Measurements from ENCODE around the gene KAT2A.

The KAT2A gene

GRCh38 chr17:42129109-42129837, 8.1 kb upstream of the KAT2A start:
- Histone ChIP-seq H4K5ac (ENCODE audit: low read length) (no peak overlapping the region), H3K18ac (ENCODE audit: low read length) (no peak overlapping the region), H2BK120ac (ENCODE audit: low read depth, low read length) (no peak overlapping the region), H3K4ac (ENCODE audit: low read depth, low read length) (no peak overlapping the region), H3K27me3 (ENCODE audit: insufficient read depth, low read length, poor library complexity) (no peaks in the 10 kb centered on the region), H3K27ac (ENCODE audit: low read depth, low read length) (no peak overlapping the region), H3K79me2 (ENCODE audit: control insufficient read depth, insufficient read depth, low read length) (peaks cover 9% of the 10 kb centered on the region), H3K79me1 (ENCODE audit: low read length) (peaks cover 15% of the 10 kb centered on the region), H2BK5ac (ENCODE audit: low read length) (no peak overlapping the region), H3K36me3 (ENCODE audit: control insufficient read depth, insufficient read depth, low read length) (peaks cover 22% of the 10 kb centered on the region), H3K4me3 (ENCODE audit: low read length) (no peak overlapping the region), H3K4me2 (ENCODE audit: low read length) (no peak overlapping the region), H3K23ac (ENCODE audit: low read length) (no peak overlapping the region), H2AK5ac (ENCODE audit: low read length) (no peak overlapping the region), H3K56ac (ENCODE audit: low read length) (no peak overlapping the region), H3K4me1 (ENCODE audit: control insufficient read depth, low read depth, low read length) (no peaks in the 10 kb centered on the region), H2BK15ac (replicated peaks; ENCODE audit: low read depth) (no peak overlapping the region), H3K9ac (ENCODE audit: low read length) (no peak overlapping the region), H4K8ac (ENCODE audit: low read depth, low read length) (no peak overlapping the region)
- DNase-seq: no peak
- WGBS (ENCODE audit: extremely low coverage, insufficient coverage, low lambda C conversion rate): no CpG with 5 or more reads among the region's 8 CpGs

DNA sequence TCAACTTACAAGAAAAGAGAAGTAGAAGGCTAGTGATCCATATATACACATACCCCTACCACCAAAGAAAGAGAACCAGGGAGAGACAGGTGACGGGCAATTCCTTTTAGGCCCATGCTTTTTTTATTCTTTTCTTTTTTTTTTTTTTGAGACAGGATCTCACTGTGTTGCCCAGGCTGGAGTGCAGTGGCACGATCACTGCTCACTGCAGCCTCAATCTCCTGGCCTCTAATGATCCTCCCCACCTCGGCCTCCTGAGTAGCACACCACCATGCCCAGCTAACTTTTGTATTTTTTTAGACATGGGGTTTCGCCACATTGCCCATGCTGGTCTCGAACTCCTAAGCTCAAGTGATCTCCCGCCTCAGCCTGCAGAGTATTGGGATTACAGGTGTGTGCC, 6.2 kb upstream of the KAT2A start:
- no peak overlapping the region for H3K9ac ChIP-seq (ENCODE audit: low read length)
- H4K5ac ChIP-seq (ENCODE audit: low read length): no peak overlapping the region
- H3K56ac ChIP-seq (ENCODE audit: low read length): no peak overlapping the region
- H3K4ac ChIP-seq (ENCODE audit: low read depth, low read length): no peak overlapping the region
- H3K4me1 ChIP-seq (ENCODE audit: control insufficient read depth, low read depth, low read length): no peaks in the 10 kb centered on the region
- H3K36me3 ChIP-seq (ENCODE audit: control insufficient read depth, insufficient read depth, low read length): peaks cover 22% of the 10 kb centered on the region
- no peaks in the 10 kb centered on the region for H3K27me3 ChIP-seq (ENCODE audit: insufficient read depth, low read length, poor library complexity)
- peaks cover 3% of the 10 kb centered on the region for H3K79me2 ChIP-seq (ENCODE audit: control insufficient read depth, insufficient read depth, low read length)
- H3K4me3 ChIP-seq (ENCODE audit: low read length): no peak overlapping the region
- H3K23ac ChIP-seq (ENCODE audit: low read length): no peak overlapping the region
- no peak overlapping the region for H2AK5ac ChIP-seq (ENCODE audit: low read length)
- peaks cover 2% of the 10 kb centered on the region for H3K79me1 ChIP-seq (ENCODE audit: low read length)
- WGBS (ENCODE audit: extremely low coverage, insufficient coverage, low lambda C conversion rate): no CpG with 5 or more reads among the region's 6 CpGs
- H4K8ac ChIP-seq (ENCODE audit: low read depth, low read length): no peak overlapping the region
- DNase-seq: no peak
- H3K27ac ChIP-seq (ENCODE audit: low read depth, low read length): no peak overlapping the region
- H3K4me2 ChIP-seq (ENCODE audit: low read length): no peak overlapping the region
- H2BK15ac ChIP-seq (replicated peaks; ENCODE audit: low read depth): no peak overlapping the region
- H3K18ac ChIP-seq (ENCODE audit: low read length): no peak overlapping the region
- H2BK120ac ChIP-seq (ENCODE audit: low read depth, low read length): no peak overlapping the region
- H2BK5ac ChIP-seq (ENCODE audit: low read length): no peak overlapping the region

- no peak overlapping the region for H3K18ac ChIP-seq (ENCODE audit: low read length)
- H3K27me3 ChIP-seq (ENCODE audit: insufficient read depth, low read length, poor library complexity): no peaks in the 10 kb centered on the region
- no peak overlapping the region for H2BK120ac ChIP-seq (ENCODE audit: low read depth, low read length)
- H3K4ac ChIP-seq (ENCODE audit: low read depth, low read length): no peak overlapping the region
- no peak overlapping the region for H2BK15ac ChIP-seq (replicated peaks; ENCODE audit: low read depth)
- H3K79me2 ChIP-seq (ENCODE audit: control insufficient read depth, insufficient read depth, low read length): no peaks in the 10 kb centered on the region
- H3K4me1 ChIP-seq (ENCODE audit: control insufficient read depth, low read depth, low read length): no peaks in the 10 kb centered on the region
- no CpG with 5 or more reads among the region's 3 CpGs for WGBS (ENCODE audit: extremely low coverage, insufficient coverage, low lambda C conversion rate)
- H2AK5ac ChIP-seq (ENCODE audit: low read length): no peak overlapping the region
- no peak for DNase-seq
- peaks cover 22% of the 10 kb centered on the region for H3K36me3 ChIP-seq (ENCODE audit: control insufficient read depth, insufficient read depth, low read length)
- peaks cover 2% of the 10 kb centered on the region for H3K79me1 ChIP-seq (ENCODE audit: low read length)
- no peak overlapping the region for H3K23ac ChIP-seq (ENCODE audit: low read length)
- H4K8ac ChIP-seq (ENCODE audit: low read depth, low read length): no peak overlapping the region
- H2BK5ac ChIP-seq (ENCODE audit: low read length): no peak overlapping the region
- no peak overlapping the region for H3K4me2 ChIP-seq (ENCODE audit: low read length)
- no peak overlapping the region for H3K9ac ChIP-seq (ENCODE audit: low read length)
- no peak overlapping the region for H3K4me3 ChIP-seq (ENCODE audit: low read length)
- H4K5ac ChIP-seq (ENCODE audit: low read length): no peak overlapping the region
- H3K27ac ChIP-seq (ENCODE audit: low read depth, low read length): no peak overlapping the region
- H3K56ac ChIP-seq (ENCODE audit: low read length): no peak overlapping the region
Measured at GRCh38 chr17:42126836-42127235, 5.7 kb upstream of the KAT2A start.

DNA sequence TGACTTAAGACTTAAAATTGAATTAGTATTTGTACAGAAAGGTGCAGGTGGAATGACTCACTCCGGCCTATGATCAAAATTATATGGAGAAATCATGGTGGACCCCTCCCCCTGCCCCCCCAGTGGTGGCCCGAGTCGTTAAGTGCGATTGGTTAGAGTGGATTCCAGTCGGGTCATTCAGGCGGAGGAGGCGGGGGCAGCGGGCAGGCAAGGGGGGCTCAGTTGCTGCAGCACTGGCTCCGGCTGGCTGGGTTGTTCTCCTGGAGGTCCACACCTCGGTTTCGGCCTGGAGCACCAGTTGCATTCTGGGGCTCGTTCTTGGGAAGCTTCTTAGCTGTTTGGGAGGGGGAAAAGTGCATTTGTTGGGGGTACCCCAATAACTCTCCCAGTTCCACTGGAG, 4.4 kb upstream of the KAT2A start:
- Histone ChIP-seq H3K27ac (ENCODE audit: low read depth, low read length) (no peak overlapping the region), H3K9ac (ENCODE audit: low read length) (no peak overlapping the region), H3K79me2 (ENCODE audit: control insufficient read depth, insufficient read depth, low read length) (no peaks in the 10 kb centered on the region), H3K36me3 (ENCODE audit: control insufficient read depth, insufficient read depth, low read length) (peaks cover 22% of the 10 kb centered on the region), H3K23ac (ENCODE audit: low read length) (no peak overlapping the region), H2AK5ac (ENCODE audit: low read length) (no peak overlapping the region), H4K5ac (ENCODE audit: low read length) (no peak overlapping the region), H2BK5ac (ENCODE audit: low read length) (no peak overlapping the region), H3K4me1 (ENCODE audit: control insufficient read depth, low read depth, low read length) (peaks cover 2% of the 10 kb centered on the region), H3K27me3 (ENCODE audit: insufficient read depth, low read length, poor library complexity) (no peaks in the 10 kb centered on the region), H3K56ac (ENCODE audit: low read length) (no peak overlapping the region), H3K4me3 (ENCODE audit: low read length) (no peak overlapping the region), H2BK15ac (replicated peaks; ENCODE audit: low read depth) (no peak overlapping the region), H4K8ac (ENCODE audit: low read depth, low read length) (no peak overlapping the region), H3K18ac (ENCODE audit: low read length) (no peak overlapping the region), H2BK120ac (ENCODE audit: low read depth, low read length) (no peak overlapping the region), H3K4ac (ENCODE audit: low read depth, low read length) (no peak overlapping the region), H3K4me2 (ENCODE audit: low read length) (no peak overlapping the region), H3K79me1 (ENCODE audit: low read length) (no peaks in the 10 kb centered on the region)
- WGBS (ENCODE audit: extremely low coverage, insufficient coverage, low lambda C conversion rate): no CpG with 5 or more reads among the region's 12 CpGs
- DNase-seq: no peak

DNA sequence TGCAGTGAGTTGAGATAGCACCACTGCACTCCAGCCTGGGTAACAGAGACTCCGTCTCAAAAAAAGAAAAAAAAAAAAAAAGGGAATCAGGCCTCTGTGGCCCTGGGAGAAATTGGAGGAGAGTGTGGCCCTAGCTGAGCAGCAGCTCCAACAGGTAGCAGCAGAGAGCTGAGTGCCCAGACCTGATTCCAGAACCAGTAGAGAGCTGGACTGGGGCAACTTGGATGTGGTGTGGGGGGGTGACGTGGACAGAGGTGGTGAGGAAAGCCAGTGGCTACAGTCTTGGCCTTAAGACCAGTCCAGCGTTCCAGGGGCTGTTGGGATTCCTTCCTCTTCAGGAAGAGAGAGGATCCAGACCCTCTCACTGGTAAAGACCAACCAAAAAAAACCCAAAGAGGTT, 3.1 kb upstream of the KAT2A start:
- no CpG with 5 or more reads among the region's 3 CpGs for WGBS (ENCODE audit: extremely low coverage, insufficient coverage, low lambda C conversion rate)
- H3K79me1 ChIP-seq (ENCODE audit: low read length): no peaks in the 10 kb centered on the region

More for the DNA sequence above, 3.1 kb upstream of the KAT2A start:
- Histone ChIP-seq H3K27ac (ENCODE audit: low read depth, low read length) (no peak overlapping the region), H4K8ac (ENCODE audit: low read depth, low read length) (no peak overlapping the region), H2BK15ac (replicated peaks; ENCODE audit: low read depth) (no peak overlapping the region), H3K4me1 (ENCODE audit: control insufficient read depth, low read depth, low read length) (peaks cover 2% of the 10 kb centered on the region), H3K79me2 (ENCODE audit: control insufficient read depth, insufficient read depth, low read length) (no peaks in the 10 kb centered on the region), H2AK5ac (ENCODE audit: low read length) (no peak overlapping the region), H3K4me3 (ENCODE audit: low read length) (no peak overlapping the region), H3K4ac (ENCODE audit: low read depth, low read length) (no peak overlapping the region), H2BK120ac (ENCODE audit: low read depth, low read length) (no peak overlapping the region), H2BK5ac (ENCODE audit: low read length) (no peak overlapping the region), H3K9ac (ENCODE audit: low read length) (no peak overlapping the region), H3K18ac (ENCODE audit: low read length) (no peak overlapping the region), H3K23ac (ENCODE audit: low read length) (no peak overlapping the region), H4K5ac (ENCODE audit: low read length) (no peak overlapping the region), H3K4me2 (ENCODE audit: low read length) (no peak overlapping the region), H3K56ac (ENCODE audit: low read length) (no peak overlapping the region), H3K27me3 (ENCODE audit: insufficient read depth, low read length, poor library complexity) (no peaks in the 10 kb centered on the region), H3K36me3 (ENCODE audit: control insufficient read depth, insufficient read depth, low read length) (peaks cover 17% of the 10 kb centered on the region)
- no peak for DNase-seq
